Measurements from ENCODE around the gene OFD1.

DNA sequence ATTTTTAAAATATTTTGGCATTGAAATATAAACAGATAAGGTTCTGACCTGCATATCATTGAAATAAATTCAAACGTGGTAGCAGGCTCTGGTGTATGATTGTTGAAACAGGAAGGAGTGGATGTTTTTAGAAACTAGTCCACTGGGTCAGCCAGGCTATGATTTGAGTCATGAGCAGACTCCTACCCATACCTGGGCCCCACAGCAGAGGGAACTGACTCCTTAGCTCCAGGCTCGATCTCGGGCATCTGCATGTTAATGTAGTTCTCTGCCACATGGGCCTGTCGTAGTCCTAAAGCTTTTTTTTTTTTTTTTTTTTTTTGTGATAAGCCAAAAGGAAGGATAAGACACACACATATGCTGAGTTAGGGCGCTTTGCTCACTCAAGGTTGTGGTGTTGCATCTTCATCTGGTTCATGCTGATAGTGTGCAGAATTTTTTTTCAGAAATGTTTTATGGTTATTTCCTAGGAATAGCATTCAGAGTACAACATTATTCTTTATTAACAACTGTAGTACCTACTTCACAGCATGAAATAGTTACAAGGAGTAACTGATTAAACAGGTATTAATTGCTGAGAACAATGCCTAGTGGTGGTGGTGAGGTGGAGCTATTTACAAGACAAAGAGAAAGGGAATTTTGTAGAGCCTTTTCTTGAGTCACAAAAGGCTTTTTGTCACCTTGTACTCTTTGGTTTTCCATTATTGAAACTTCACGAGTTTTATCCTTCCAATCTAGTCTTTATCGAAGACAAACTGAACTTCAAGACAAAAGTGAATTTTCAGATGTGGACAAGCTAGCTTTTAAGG lies 27.3 kb downstream of the OFD1 start:
- TF ChIP-seq EP300 (IDR thresholded peaks at IDR 0.05): no peak
- TF ChIP-seq CTCF (IDR thresholded peaks at IDR 0.05): no peak
- TF ChIP-seq POLR2A (IDR thresholded peaks at IDR 0.05): no peak
- no peak for TF ChIP-seq POLR2AphosphoS5 (IDR thresholded peaks at IDR 0.05)
